HG02759 (cell line): Measurements from ENCODE around the gene NCS1.

Source experiments
- ATAC-seq: cut with Tn5 transposase; IDR thresholded peaks from one replicate; pipeline ENCODE4 v1.9.1; 2021; ENCODE audit warnings: mild to moderate bottlenecking, moderate library complexity; ENCODE audit not compliant: unreplicated experiment

NCS1 gene

DNA sequence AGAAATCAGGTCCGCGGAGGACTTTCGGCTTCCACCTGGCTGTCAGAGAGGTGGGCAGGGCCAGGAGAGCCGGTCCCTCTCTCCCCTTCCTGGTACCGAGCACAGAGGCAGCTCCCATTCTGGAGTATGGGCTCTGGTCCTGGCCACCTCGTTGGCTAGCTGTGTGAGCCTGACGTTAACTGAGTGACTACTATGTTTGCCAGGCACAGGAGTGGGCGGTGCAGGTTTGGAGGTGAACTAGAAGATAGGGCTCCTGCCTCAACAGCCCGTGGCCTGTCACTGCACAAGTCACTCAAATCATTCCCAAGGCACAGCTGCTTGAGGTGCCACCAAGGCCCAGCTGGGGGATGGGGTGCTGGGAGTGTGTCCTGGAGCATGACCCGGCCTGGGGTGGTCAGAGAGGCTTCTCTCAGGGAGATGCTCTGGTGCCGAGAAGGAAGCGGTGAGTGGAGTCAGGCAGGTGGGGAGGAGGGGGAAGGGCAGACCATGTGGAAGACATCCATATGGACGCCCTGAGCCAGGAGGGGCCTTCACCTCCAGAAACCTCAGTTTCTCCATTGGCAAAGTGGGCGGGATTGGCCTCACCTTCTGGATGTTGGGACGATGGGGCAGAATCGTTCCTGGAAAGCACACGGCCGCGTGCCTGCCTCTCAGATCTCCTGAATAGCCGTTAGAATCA lies 39.5 kb downstream of the NCS1 start:
- ATAC-seq: no peak

DNA sequence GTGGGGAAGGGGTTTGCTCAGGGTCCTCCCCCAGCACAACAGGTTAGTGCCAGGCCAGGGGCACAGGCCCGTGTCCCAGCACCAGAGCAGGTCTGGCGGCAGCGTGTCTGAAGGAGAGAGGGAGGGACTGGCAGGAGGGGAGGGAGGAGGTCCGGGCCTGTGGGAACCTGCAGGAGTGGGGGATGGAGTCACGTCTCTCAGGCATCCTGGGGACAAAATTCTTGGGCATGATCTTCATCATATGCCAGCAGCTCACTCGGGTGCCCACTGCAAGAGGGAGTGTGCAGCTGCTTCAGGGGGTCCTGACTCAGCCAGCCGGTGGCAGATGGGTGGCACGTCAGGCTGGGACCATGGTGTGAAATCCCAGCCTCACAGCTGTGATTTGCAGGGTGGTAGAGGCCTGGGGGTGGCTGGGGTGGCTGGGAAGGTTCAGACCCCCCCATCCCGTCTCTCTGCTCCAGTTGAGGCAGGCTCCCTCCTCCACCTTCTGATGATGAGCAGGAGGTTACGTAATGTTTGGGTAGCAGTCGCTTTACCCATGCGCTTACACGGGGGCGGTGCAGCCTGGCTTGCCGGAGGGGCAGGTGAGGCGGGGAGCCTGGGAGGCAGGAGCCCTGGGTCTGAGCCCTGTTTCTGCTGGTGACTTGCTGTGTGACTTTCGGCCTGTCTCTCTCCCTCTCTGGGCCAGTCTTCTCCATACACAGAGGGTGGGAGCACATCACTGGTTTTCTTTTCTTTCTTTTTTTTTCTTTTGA lies 40.5 kb downstream of the NCS1 start:
- ATAC-seq: no peak

DNA sequence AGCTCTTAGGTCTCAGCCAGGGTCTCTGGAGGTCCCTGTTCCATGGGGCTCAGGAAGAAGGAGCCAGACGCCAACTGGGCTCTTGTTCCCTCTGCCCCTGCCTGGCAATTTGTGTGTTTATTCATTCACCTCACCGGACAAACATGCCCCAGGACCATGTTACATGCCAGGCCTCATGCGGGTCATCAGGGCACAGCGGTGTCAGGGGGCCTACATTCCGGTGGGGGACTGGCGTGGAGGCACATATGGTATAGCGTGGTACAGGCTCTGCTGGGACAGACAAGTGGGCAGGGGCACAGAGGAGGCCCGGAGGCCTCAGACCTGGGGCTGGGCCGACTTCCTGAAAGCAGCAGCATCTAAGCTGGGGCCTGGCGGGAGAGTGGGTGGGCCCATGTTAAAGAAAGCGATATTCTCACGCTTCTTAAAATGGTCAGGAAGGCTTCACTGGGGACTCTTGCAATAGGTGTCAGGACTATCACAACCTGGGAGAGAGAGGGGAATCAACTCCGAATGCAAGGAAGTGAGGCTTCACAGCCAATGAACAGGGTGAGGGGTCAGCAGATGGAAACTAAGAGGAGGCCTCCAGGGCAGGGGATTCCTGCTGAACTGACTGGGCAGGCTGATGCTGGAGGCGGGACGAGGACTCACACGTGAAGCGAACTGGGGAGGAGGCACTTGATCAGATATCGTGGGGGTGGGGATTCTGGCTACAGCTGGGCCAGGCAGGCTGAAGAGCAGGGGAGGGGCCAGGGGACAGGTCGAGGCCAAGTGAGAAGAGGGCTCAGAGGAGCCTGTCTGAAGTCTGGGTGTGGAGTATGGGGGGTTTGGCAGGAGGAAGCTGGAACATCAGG lies 41.9 kb downstream of the NCS1 start:
- no peak for ATAC-seq

DNA sequence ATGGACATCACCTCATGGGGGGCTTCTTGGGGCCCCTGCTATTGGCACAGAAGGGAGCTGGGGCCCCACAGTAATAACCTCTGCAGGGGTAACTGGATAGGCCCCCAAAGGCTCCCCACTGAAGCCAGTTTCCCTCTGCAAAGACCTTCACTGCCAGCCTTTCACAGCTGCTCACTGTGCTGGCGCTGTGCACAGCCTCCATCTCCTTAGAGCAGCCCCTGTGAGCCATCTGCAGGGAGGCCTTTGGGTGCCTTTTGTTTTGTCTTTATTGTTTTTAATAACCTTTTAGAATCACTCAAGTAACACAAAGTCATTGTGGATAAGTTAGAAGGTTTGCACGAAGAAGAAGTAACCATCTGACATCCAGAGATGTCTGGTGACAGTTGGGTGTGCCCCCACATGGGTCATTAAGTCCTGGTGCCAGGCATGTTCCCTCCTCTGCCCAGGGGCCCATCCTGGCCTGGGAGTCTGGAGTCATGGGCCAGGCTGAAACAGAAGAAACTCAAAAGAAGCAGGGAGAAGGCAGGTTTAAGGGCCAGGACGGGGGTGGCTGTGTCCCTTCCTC lies 42.7 kb downstream of the NCS1 start:
- ATAC-seq: no peak

DNA sequence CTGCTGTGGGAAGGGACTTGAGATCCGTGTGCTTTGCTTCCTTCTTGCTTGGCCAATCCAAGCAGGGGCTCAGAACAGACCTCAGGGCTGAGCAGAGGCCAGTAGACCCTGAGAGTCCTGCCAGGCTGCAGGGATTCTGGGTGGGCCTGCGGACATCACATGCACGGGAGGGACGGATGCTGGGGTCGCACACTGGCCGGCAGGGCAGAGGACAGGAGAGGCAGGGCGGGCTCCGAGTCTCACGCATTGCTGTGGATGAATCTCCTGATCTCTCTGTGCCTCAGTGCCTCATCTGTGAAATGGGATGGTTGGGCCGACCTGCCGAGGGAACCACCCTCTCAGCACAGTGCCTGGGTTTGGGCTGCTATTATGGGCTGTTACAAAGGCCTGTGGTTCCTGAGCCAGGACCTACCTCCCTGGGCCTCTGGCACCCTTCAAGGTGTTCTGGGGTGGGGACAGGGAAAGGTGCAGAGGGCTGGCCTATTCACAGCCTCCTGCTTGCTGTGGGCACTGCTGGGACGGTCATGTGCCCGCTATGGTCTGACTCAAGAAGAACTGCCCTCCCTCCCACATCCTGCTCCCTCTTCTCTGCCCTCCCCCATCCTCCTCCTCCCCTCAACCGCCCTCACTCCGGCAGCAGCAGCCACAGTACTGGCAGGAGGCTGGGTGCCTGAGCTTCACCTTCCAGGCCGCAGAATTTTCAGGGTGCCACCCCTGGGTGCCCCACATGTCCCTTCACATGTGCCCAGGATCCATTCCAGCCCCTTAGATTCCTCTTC lies 43.3 kb downstream of the NCS1 start:
- no peak for ATAC-seq

DNA sequence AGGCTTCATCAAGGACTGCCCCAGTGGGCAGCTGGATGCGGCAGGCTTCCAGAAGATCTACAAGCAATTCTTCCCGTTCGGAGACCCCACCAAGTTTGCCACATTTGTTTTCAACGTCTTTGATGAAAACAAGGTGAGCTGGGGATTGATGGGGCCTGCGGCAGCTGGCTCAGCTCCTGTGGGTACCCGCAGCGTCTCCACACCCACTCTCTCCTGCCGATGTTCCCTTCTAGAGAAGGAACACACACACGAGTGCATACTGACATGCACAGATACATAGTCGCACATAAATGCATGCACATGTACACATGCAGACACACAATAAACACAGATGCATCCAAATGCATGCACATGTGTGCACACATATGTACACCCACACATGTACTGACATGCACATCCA lies 45.6 kb downstream of the NCS1 start:
- no peak for ATAC-seq

DNA sequence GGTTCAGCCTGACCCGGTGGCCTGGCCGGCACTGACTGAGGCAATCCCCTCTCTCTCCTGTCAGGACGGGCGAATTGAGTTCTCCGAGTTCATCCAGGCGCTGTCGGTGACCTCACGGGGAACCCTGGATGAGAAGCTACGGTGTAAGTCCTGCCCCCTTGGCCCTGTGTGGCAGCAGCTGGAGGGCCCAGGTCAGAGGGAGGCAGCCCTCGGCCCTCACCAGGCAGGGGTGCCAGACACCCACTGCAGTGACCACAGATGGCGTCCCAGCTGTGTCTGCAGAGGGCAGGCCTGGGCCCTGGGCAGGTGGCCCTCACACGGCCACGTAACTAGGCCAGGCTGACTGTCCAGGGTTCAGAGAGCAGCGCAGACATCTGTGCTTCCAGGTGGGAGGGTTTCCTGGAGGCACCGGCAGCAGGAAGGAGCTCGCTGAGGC lies 47.5 kb downstream of the NCS1 start:
- no peak for ATAC-seq

DNA sequence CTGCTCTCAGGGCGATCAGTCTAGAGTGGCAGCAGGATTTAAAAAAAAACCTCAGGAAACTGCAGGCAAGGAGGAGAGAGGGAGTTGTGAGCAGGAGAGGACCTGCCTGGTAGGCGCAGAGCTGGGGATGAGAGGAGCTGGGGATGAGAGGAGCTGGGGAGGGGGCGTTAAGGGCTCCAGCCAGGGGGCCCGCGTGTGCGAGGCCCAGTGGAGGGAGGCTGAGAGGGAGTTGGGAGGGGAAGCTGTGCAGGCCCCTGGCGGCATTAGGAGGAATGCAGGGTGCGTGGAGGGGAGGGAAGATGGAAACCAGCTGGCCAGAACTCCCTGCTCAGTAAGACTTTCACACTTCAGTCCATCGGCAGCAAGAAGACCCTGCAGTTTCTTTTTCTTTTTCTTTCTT lies 48.1 kb downstream of the NCS1 start:
- ATAC-seq: no peak

DNA sequence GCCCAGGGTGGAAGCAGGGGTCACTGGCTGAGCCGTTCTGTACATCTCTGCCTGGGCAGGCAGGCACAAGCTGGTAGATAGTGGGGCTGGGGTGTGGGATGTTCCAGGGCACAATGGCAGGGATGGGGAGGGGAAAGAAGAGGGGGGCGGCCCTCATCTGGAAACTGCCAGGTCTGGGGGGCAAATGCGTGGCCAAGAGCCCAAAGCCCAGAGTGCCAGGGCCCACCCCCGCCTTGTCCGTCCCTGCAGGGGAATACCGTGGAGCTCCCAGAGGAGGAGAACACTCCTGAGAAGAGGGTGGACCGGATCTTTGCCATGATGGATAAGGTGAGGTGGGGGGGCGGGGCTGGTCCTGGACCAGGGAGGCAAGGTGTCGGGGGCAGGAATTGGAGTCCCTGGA lies 50.6 kb downstream of the NCS1 start:
- no peak for ATAC-seq

DNA sequence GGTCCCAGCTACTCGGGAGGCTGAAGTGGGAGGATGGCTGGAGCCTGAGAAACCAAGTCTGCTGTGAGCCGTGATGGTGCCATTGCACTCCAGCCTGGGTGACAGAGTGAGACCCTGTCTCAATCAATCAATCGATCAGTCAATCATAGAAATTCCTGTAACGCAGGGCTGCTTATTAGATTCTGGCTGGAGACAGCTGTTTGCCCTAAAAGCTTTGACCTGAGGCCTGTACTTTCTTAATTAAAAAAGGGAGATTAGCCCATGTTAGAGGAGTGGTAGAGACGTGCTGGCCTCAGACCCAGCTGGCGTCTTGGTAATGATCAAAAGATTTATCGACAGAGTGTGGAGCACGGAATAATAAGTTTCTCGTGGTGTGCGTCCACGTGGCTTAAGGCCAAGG lies 52.9 kb downstream of the NCS1 start:
- no peak for ATAC-seq

DNA sequence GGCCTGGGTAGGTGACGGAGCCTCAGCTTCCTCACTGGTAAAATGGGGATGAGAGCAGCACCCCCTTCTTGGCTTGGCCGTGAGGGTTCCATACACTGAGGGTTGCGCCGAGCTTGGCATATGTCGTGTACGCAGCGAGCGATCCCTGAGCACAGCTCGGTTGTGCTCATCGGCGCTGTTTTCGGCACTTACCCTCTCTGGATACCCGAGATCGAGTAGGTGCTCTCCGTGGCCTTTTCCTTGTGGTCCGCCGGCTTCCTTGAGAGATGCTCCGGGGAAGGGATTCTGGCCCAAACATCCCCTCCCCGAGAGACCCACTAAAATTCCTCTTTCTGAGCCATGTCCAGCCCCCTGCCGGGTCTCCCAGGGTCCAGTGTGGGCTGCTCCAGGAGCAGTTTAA lies 53.4 kb downstream of the NCS1 start:
- ATAC-seq: no peak

DNA sequence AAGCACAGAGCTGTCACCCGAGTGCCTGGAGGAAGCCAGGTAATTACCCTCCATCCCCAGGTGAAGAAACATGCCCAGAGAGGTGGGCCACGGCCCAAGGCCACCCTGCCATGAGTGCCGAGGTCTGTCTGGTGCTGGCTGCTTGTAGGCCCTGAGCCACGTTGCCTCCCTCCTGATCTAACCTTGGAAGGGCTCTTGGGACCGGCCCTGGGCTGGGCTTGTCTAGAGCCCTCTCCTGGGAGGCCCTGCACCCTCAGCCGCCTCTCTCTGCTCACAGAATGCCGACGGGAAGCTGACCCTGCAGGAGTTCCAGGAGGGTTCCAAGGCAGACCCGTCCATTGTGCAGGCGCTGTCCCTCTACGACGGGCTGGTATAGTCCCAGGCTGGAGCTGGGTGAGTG lies 53.9 kb downstream of the NCS1 start:
- no peak for ATAC-seq

DNA sequence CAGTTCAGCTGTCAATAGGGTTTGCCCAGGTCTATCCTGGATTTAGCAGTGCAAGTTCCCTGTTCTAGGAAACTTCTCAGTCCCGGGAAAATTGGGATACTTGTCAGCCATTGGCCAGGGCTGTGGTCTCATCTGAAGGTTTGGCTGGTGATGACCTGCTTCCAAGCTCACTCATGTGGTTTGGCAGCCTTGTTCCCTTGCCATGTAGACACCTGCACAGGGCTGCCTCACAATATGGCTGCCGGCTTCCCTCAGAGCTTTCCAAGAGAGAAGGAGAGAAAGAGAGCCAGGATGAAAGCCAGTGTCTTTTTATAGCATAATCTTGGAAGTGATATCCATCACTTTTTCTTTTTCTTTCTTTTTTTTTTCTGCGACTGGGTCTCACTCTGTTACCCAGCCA lies 55.6 kb downstream of the NCS1 start:
- no peak for ATAC-seq

DNA sequence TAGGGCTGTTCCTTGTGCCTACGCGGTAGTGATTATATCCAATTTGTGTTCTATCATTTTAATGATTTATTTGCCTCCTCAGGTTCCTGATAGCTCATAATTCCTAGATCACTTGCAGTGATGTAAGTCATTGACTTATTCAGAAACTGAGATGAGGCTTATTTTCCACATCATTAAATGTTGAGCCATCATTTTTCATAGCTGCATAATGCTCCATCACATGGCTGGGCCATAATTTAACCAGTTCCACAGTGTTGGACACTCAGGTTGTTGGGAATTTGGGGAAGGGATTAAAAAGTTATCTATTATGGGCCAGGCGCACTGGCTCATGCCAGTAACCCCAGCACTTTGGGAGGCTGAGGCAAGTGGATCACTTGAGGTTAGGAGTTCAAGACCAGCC lies 57.6 kb downstream of the NCS1 start:
- ATAC-seq: no peak

DNA sequence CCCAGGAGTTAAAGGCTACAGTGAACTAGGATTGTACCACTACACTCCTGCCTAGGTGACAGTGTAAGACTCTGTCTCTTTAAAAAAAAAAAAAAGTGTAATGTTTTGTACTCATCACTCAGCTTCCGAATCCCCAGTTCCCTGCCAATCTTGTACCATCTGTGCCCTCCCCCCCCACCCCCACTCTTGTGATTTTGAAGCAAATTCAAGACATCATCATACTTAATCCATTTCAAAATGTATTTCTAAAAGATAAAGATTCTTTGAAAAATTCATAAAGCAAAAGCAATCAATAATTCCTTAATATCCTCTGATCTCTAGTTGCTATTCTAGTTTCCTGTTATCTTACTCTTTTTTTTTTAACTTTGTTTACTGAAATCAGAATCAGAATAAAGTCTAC lies 58.4 kb downstream of the NCS1 start:
- ATAC-seq: no peak

DNA sequence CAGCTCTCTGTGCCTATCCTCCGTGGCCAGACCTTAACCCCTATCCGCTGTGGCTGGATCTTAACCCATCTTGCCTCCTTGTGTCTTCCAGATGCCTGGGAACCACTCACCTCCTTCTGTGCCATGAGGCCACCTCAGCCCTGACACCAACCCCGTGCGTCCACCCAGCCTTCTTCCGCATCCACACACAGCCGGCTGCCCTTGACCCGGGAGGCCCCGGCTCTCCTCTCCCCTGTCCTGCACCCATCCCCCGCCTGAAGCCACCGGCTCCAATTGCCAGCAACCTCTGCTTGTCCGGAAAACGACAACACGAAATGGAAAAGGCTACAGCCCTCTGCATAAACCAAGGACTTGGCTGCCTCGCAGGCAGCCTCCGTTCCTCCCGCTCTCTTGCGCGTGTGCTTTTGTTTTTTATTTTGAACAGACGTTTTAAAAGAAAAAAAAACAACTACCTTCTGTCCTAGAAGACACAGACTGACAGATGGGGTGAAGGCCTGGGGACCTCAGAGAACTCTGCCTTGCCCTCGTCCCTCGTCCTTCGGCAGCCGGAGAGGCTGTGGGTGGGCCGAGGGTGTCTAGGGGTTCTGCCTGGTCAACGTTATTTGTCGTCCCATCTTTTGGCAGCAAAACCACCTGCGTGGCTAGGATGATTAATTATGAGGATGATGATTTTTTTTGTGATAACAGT lies 60.8 kb downstream of the NCS1 start:
- no peak for ATAC-seq

DNA sequence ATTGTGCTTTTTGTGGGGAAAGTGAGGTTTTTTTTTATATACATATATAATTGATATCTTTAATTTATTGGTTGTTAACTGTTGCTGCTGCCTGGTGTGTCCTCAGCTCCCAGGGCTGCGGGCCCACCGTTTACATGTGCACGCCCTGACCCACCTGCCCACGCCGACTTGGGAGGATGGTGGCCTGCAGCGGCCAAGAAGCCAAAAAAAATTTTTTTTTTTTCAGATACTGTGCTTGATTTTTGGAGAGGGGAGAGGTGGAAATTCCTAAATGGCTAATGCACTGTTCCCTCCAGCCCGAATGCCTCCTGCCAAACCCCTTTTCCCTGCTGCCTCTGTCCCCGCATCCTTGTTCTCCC lies 61.4 kb downstream of the NCS1 start:
- no peak for ATAC-seq

DNA sequence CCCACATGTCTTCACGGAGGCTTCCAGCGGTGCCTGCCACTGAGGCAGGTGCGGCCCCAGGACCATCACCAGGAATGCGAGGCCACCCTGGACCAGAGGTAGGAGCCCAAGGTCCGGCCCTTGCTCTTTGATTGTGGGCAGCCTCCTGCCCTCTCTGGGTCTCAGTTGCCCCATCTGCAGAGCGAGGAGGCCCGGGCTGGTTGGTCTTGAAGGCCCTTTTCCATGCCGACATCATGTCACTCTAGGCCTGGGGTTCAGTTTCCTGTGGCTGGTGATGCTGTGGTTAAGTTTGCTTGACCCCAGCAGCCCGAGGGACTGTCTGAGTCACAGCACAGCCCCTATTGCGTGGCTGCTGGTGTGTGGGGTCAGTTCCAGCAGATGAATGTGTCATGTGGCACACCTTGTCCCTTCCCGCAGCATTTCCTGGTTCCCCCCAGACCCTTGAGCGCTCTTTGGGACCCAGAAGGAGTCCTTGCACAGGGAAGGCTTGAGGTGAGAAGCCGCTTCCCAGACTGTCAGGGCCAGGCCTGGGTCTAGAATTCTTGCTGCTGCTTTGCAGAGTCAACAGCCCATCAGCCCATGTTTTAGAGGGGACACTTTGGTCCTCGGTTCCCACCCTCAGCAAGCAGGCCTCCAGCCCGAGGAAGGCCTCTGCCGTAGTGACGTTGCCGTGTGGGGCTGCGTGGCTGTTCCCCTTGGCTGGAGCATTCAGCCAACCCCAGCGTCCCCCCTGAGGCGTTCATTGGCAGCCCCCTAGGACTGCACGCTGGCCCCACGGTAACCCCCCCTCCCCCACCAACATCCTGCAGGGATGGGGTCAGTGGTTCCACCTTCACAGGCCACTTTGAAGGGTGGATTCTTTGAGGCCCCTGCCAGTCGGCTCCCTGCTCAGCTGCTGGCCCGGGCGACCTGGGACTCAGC lies 62.4 kb downstream of the NCS1 start:
- ATAC-seq: no peak
